Measurements from ENCODE around the gene PCYT2. TPM values are rescaled to one million over a fixed set of nuclear protein-coding genes. Genes with fewer than 3 reads are reported as not detected.

The PCYT2 gene
- total and polyA plus RNA-seq, 2 donors (not counting 1 experiment from before 2014, with no cell fraction given), result 33.4 to 34.9 TPM

DNA sequence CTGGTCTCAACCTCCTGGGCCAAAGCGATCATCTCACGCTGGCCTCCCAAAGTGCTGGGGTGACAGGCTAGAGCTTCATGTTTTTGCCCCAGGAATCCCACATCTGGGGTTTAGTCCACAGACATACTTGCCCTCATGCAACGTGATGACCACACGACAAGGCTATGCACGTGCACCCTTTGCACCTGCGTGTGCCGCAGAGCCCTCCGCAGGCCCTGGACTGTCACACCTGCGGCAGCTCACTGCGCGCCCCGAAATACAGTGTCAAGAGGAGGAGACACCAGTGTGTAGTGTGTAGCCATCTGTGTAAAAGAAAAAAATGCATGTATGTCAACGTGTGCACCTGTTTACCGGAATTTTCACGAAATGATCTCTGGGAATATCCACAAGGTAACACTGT is 39.3 kb upstream of the PCYT2 start:
- H3K4me2 ChIP-seq (replicated peaks; ENCODE audit: low read depth, low read length, poor library complexity, severe bottlenecking), result no peak overlapping the region
- H3K4me1 ChIP-seq (ENCODE audit: control insufficient read depth in 2 of 2, insufficient read depth in 2 of 2, low read length in 2 of 2), result no peaks in the 10 kb centered on the region
- no peak overlapping the region for H3K4me3 ChIP-seq (ENCODE audit: control extremely low read depth in 1 of 5, extremely low read depth in 1 of 5, insufficient read depth in 1 of 5, low read depth in 2 of 5, low read length in 4 of 5)
- H3K27ac ChIP-seq (ENCODE audit: low read length in 2 of 2), result no peak overlapping the region
- POLR2A ChIA-PET, result no interaction called here
- intact Hi-C loops (cut with micrococcal nuclease), result no loop called here
- H3K4me3 Mint-ChIP-seq, result no peak overlapping the region
- peaks cover 5% of the 10 kb centered on the region for H3K27me3 Mint-ChIP-seq
- H3K9ac ChIP-seq (ENCODE audit: low read length), result no peak overlapping the region
- peaks cover 0 to 12% (median 0%) of the 10 kb centered on the region in 4 experiments for H3K27me3 ChIP-seq (replicated peaks in 1 of 4; ENCODE audit: control extremely low read depth in 1 of 4, control insufficient read depth in 3 of 4, insufficient read depth in 4 of 4, low read length in 3 of 4)
- CTCF ChIA-PET, result interaction anchor here (2.1 kb wide), 1 partner anchor 9 kb away, joined by 6 read pairs; no protein-coding TSS in a partner anchor
- TF ChIP-seq, protein P1, sequence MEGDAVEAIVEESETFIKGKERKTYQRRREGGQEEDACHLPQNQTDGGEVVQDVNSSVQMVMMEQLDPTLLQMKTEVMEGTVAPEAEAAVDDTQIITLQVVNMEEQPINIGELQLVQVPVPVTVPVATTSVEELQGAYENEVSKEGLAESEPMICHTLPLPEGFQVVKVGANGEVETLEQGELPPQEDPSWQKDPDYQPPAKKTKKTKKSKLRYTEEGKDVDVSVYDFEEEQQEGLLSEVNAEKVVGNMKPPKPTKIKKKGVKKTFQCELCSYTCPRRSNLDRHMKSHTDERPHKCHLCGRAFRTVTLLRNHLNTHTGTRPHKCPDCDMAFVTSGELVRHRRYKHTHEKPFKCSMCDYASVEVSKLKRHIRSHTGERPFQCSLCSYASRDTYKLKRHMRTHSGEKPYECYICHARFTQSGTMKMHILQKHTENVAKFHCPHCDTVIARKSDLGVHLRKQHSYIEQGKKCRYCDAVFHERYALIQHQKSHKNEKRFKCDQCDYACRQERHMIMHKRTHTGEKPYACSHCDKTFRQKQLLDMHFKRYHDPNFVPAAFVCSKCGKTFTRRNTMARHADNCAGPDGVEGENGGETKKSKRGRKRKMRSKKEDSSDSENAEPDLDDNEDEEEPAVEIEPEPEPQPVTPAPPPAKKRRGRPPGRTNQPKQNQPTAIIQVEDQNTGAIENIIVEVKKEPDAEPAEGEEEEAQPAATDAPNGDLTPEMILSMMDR (IDR thresholded peaks at IDR 0.05), result no peak
- TF ChIP-seq EZH2 (IDR thresholded peaks at IDR 0.05; ENCODE audit: borderline replicate concordance, insufficient read depth, low read depth, low read length, poor library complexity, severe bottlenecking), result no peak
- no peak overlapping the region for H2AFZ ChIP-seq (ENCODE audit: insufficient read depth, low read depth, low read length, poor library complexity, severe bottlenecking)
- H3K36me3 ChIP-seq (replicated peaks in 1 of 2; ENCODE audit: control extremely low read depth in 1 of 2, control insufficient read depth in 1 of 2, extremely low read depth in 1 of 2, insufficient read depth in 2 of 2, low read length in 1 of 2), result no peaks in the 10 kb centered on the region
- WGBS (ENCODE audit: insufficient coverage), result 92% methylated on average over 14 of the region's 15 CpGs
- no peaks in the 10 kb centered on the region for H3K4me1 Mint-ChIP-seq
- DNase-seq (no peak), ATAC-seq (ENCODE audit: low read depth) (no peak)
- no peaks in the 10 kb centered on the region for H3K9me3 ChIP-seq (ENCODE audit: control extremely low read depth in 1 of 3, control insufficient read depth in 2 of 3, insufficient read depth in 1 of 3, low read length in 2 of 3)
- H3K9me3 Mint-ChIP-seq (ENCODE audit: insufficient read depth), result no peaks in the 10 kb centered on the region
- H4K20me1 ChIP-seq (ENCODE audit: control insufficient read depth, insufficient read depth, low read length, poor library complexity, severe bottlenecking), result no peaks in the 10 kb centered on the region
- no peak overlapping the region for H3K27ac Mint-ChIP-seq
- H3K79me2 ChIP-seq (ENCODE audit: control insufficient read depth, insufficient read depth, low read length), result no peaks in the 10 kb centered on the region

DNA sequence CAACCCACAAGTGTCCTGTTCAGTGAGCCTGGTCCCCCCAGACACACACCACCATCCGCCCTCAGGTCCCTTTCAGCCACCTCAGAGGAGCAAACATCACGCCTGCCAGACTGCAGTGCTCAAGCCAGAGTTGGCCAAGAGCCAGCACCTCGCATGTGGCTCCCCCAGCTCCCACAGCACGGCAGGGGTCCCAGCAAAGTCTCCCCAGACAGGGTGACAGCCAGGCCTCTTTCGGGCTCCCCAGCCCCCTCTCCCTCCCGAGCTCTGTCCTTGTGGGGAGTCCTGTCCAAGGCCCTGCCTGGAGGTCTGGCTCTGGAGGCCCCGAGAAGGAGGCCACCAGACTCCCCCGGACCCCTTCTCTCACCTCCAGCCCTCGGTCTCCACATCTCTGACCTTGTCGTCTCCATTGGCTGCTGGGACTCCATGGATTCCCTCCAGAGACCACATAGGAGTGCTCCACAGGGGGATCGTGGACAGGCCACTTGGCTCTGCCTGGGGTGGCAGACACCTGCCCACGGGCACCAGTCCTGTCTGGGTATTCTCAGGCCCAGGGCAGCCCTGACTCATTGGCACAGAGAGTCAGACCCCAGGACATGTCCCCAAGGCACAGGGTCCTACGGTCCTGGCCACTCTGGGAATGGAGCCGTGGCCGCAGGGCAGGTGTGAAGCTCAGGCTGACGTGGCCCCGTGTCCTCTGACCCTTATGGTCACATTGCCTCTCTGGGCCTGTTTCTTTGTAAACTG is 37.6 kb upstream of the PCYT2 start:
- ATAC-seq (ENCODE audit: low read depth) (no peak), DNase-seq (no peak)
- H3K27me3 Mint-ChIP-seq, result peaks cover 5% of the 10 kb centered on the region
- H4K20me1 ChIP-seq (ENCODE audit: control insufficient read depth, insufficient read depth, low read length, poor library complexity, severe bottlenecking), result no peaks in the 10 kb centered on the region
- no peak overlapping the region for H2AFZ ChIP-seq (ENCODE audit: insufficient read depth, low read depth, low read length, poor library complexity, severe bottlenecking)
- no peaks in the 10 kb centered on the region for H3K4me1 ChIP-seq (ENCODE audit: control insufficient read depth in 2 of 2, insufficient read depth in 2 of 2, low read length in 2 of 2)
- H3K4me3 ChIP-seq (ENCODE audit: control extremely low read depth in 1 of 5, extremely low read depth in 1 of 5, insufficient read depth in 1 of 5, low read depth in 2 of 5, low read length in 4 of 5), result no peak overlapping the region
- H3K36me3 ChIP-seq (replicated peaks in 1 of 2; ENCODE audit: control extremely low read depth in 1 of 2, control insufficient read depth in 1 of 2, extremely low read depth in 1 of 2, insufficient read depth in 2 of 2, low read length in 1 of 2), result no peaks in the 10 kb centered on the region
- no peaks in the 10 kb centered on the region for H3K4me1 Mint-ChIP-seq
- CTCF ChIA-PET, result no interaction called here
- no peak overlapping the region for H3K27ac Mint-ChIP-seq
- intact Hi-C loops (cut with micrococcal nuclease), result no loop called here
- no peak overlapping the region for H3K4me2 ChIP-seq (replicated peaks; ENCODE audit: low read depth, low read length, poor library complexity, severe bottlenecking)
- POLR2A ChIA-PET, result no interaction called here
- no peaks in the 10 kb centered on the region for H3K79me2 ChIP-seq (ENCODE audit: control insufficient read depth, insufficient read depth, low read length)
- H3K9me3 ChIP-seq (ENCODE audit: control extremely low read depth in 1 of 3, control insufficient read depth in 2 of 3, insufficient read depth in 1 of 3, low read length in 2 of 3), result no peaks in the 10 kb centered on the region
- H3K9ac ChIP-seq (ENCODE audit: low read length), result no peak overlapping the region
- no peak overlapping the region for H3K27ac ChIP-seq (ENCODE audit: low read length in 2 of 2)
- H3K9me3 Mint-ChIP-seq (ENCODE audit: insufficient read depth), result no peaks in the 10 kb centered on the region
- WGBS (ENCODE audit: insufficient coverage), result 80% methylated on average over 15 of the region's 17 CpGs
- H3K27me3 ChIP-seq (replicated peaks in 1 of 4; ENCODE audit: control extremely low read depth in 1 of 4, control insufficient read depth in 3 of 4, insufficient read depth in 4 of 4, low read length in 3 of 4), result peaks cover 0 to 8% (median 0%) of the 10 kb centered on the region in 4 experiments
- H3K4me3 Mint-ChIP-seq, result no peak overlapping the region
- TF ChIP-seq, protein P1 (IDR thresholded peaks at IDR 0.05), result no peak
- TF ChIP-seq EZH2 (IDR thresholded peaks at IDR 0.05; ENCODE audit: borderline replicate concordance, insufficient read depth, low read depth, low read length, poor library complexity, severe bottlenecking), result no peak
